A549 (cell line): ENCODE measurements around the gene HGS. TPM values are rescaled to one million over a fixed set of nuclear protein-coding genes. Genes with fewer than 3 reads are reported as not detected.

Experiments used
- ATAC-seq, 2 experiments: fragments of 200-7000 bp in 1 of 2; fragments of >200 bp in 1 of 2; cut with Nextera tagmentation in 1 of 2; cut with Tn5 transposase in 1 of 2; 3 replicates each; pipeline versions ENCODE4 v1.8.0 to v1.9.1; 2018 to 2020; ENCODE audit warnings: mild to moderate bottlenecking in 1 of 2, moderate library complexity in 1 of 2
- CTCF ChIA-PET: fragments of 300-600 bp; sonication (Branson Sonifier 250); formaldehyde crosslinking; extraction: SDS; loops from one replicate; lab custom pipeline; 2021; ENCODE audit warnings: antibody characterized with exemption, inconsistent platforms; lab: Yijun Ruan, JAX
- POLR2A ChIA-PET: fragments of 350-600 bp; formaldehyde crosslinking; extraction: SDS; loops from one replicate; lab custom pipeline; 2021; ENCODE audit warnings: antibody characterized with exemption, inconsistent platforms; lab: Yijun Ruan, JAX
- DNase-seq, 2 experiments: peaks; one replicate each; pipeline versions ENCODE4 v3.0.0 to v3.0.0-alpha.2; 2011 to 2016; ENCODE audit warnings: low read depth in 1 of 2, low spot score in 1 of 2
- FAIRE-seq: peaks from 2 replicates; lab custom pipeline; 2011; peaks lifted over from hg19 to GRCh38; lab: Jason Lieb, UNC
- H3K27ac ChIP-seq, 2 experiments: fragments of >200 bp; sonication (Bioruptor Twin); formaldehyde crosslinking; 3 replicates each; pipeline ENCODE4 v1.5.1; 2016 to 2017
- H3K4me1 ChIP-seq: fragments of >200 bp; sonication (Bioruptor Twin); formaldehyde crosslinking; 3 replicates; pipeline ENCODE4 v1.6.1; 2016
- H3K4me2 ChIP-seq: fragments of >200 bp; sonication (Bioruptor Twin); formaldehyde crosslinking; 3 replicates; pipeline ENCODE4 v1.6.1; 2016
- H3K4me3 ChIP-seq: fragments of >200 bp; sonication (Bioruptor Twin); formaldehyde crosslinking; 3 replicates; pipeline ENCODE4 v1.5.1; 2016
- H3K9me3 ChIP-seq: fragments of >200 bp; sonication (Bioruptor Twin); formaldehyde crosslinking; 3 replicates; pipeline ENCODE4 v1.6.1; 2016
- ATOH8 ChIP-seq: fragments of 250-450 bp; sonication (Bioruptor Pico); IDR thresholded peaks from 2 replicates; pipeline ENCODE4 v1.5.0; 2020; ENCODE audit warnings: low read depth, mild to moderate bottlenecking, moderate library complexity
- BCL3 ChIP-seq: fragments of >200 bp; sonication (Bioruptor Twin); formaldehyde crosslinking; IDR thresholded peaks from 3 replicates; pipeline ENCODE4 v1.6.1; 2016
- BHLHE40 ChIP-seq: IDR thresholded peaks from 2 replicates; pipeline ENCODE4 v1.6.1; 2012; ENCODE audit warnings: low read depth, low read length, inconsistent platforms
- CHD2 ChIP-seq: fragments of 150-350 bp; IDR thresholded peaks from 2 replicates; pipeline ENCODE4 v1.6.1; 2014; ENCODE audit warnings: low read length; ENCODE audit not compliant: partially characterized antibody
- CTCF ChIP-seq: fragments of >200 bp; sonication (Bioruptor Twin); formaldehyde crosslinking; IDR thresholded peaks from 3 replicates; pipeline ENCODE4 v1.5.1; 2016
- EHF ChIP-seq: fragments of 250-450 bp; sonication (Bioruptor Pico); IDR thresholded peaks from 2 replicates; pipeline ENCODE4 v1.5.0; 2020; ENCODE audit warnings: mild to moderate bottlenecking
- FOSB ChIP-seq: fragments of 250-450 bp; sonication (Bioruptor Pico); IDR thresholded peaks from 2 replicates; pipeline ENCODE4 v1.5.0; 2020; ENCODE audit warnings: mild to moderate bottlenecking, moderate library complexity
- FOSL2 ChIP-seq, 2 experiments: fragments of 450-650 bp in 1 of 2; fragments of >200 bp in 1 of 2; sonication (Bioruptor Twin) in 1 of 2; formaldehyde crosslinking; IDR thresholded peaks; 2 replicates each; pipeline versions ENCODE4 v1.5.0 to v1.6.1; 2016 to 2020; ENCODE audit warnings: mild to moderate bottlenecking in 1 of 2, moderate library complexity in 1 of 2
- GATA3 ChIP-seq: IDR thresholded peaks from 2 replicates; pipeline ENCODE4 v1.6.1; 2012; ENCODE audit warnings: borderline replicate concordance
- HDAC2 ChIP-seq: fragments of 200-600 bp; sonication (generic); IDR thresholded peaks from 2 replicates; pipeline ENCODE4 v1.6.1; 2016
- HMGXB4 ChIP-seq: fragments of 250-450 bp; sonication (Bioruptor Pico); IDR thresholded peaks from 2 replicates; pipeline ENCODE4 v1.5.0; 2021; ENCODE audit warnings: mild to moderate bottlenecking, moderate library complexity, borderline replicate concordance
- HOXA7 ChIP-seq: fragments of 250-450 bp; sonication (Bioruptor Pico); IDR thresholded peaks from 2 replicates; pipeline ENCODE4 v1.5.0; 2020; ENCODE audit warnings: mild to moderate bottlenecking, moderate library complexity
- HOXB5 ChIP-seq: fragments of 250-450 bp; sonication (Bioruptor Pico); IDR thresholded peaks from 2 replicates; pipeline ENCODE4 v1.5.0; 2020; ENCODE audit warnings: mild to moderate bottlenecking, moderate library complexity
- KDM1A ChIP-seq: fragments of 200-600 bp; sonication (generic); IDR thresholded peaks from 2 replicates; pipeline ENCODE4 v1.6.1; 2016; ENCODE audit warnings: low read depth, mild to moderate bottlenecking
- KDM5A ChIP-seq: fragments of 200-600 bp; sonication (generic); IDR thresholded peaks from 2 replicates; pipeline ENCODE4 v1.6.1; 2016; ENCODE audit warnings: antibody characterized with exemption, mild to moderate bottlenecking
- MAX ChIP-seq: IDR thresholded peaks from 2 replicates; pipeline ENCODE4 v1.6.1; 2012
- MAZ ChIP-seq: fragments of 150-350 bp; IDR thresholded peaks from 2 replicates; pipeline ENCODE4 v1.6.1; 2014; ENCODE audit warnings: antibody characterized with exemption, low read depth, low read length, borderline replicate concordance
- NPAS2 ChIP-seq: fragments of 250-450 bp; sonication (Bioruptor Pico); IDR thresholded peaks from 2 replicates; pipeline ENCODE4 v1.8.0; 2022; ENCODE audit warnings: mild to moderate bottlenecking, moderate library complexity, borderline replicate concordance
- PBX3 ChIP-seq: IDR thresholded peaks from 2 replicates; pipeline ENCODE4 v1.6.1; 2012
- PHF8 ChIP-seq: fragments of 200-600 bp; sonication (generic); IDR thresholded peaks from 2 replicates; pipeline ENCODE4 v1.6.1; 2016; ENCODE audit warnings: low read depth, mild to moderate bottlenecking, antibody characterized with exemption, moderate library complexity, borderline replicate concordance
- POLR2A ChIP-seq: IDR thresholded peaks from 2 replicates; pipeline ENCODE4 v1.6.1; 2012; ENCODE audit warnings: mild to moderate bottlenecking, low read length
- POLR2AphosphoS2 ChIP-seq: conservative IDR thresholded peaks from 2 replicates; pipeline ENCODE4 v1.6.1; 2012; ENCODE audit warnings: low read length, improper control_type of control experiment, inconsistent platforms
- REST ChIP-seq: fragments of 200-600 bp; sonication (generic); IDR thresholded peaks from 2 replicates; pipeline ENCODE4 v1.6.1; 2016; ENCODE audit warnings: antibody characterized with exemption, mild to moderate bottlenecking, moderate library complexity
- TFCP2L1 ChIP-seq: fragments of 250-450 bp; sonication (Bioruptor Pico); IDR thresholded peaks from 2 replicates; pipeline ENCODE4 v1.5.0; 2021; ENCODE audit warnings: mild to moderate bottlenecking
- TP53 ChIP-seq: fragments of 250-450 bp; sonication (Bioruptor Pico); IDR thresholded peaks from 2 replicates; pipeline ENCODE4 v1.5.0; 2021; ENCODE audit warnings: mild to moderate bottlenecking, moderate library complexity
- WGBS: methylation state at CpG from one replicate; pipeline ENCODE4 v1.1.6; 2017; ENCODE audit errors: missing lambda C conversion rate; 5-methylcytosine and 5-hydroxymethylcytosine counted together
- polyA plus RNA-seq, 4 experiments: library from polyadenylated mRNA; depleted of rRNA in 3 of 4; stranded (reverse); fragments of >200 nt; fragmentation: RNase III in 1 of 4; extraction: RNeasy Plus Mini Kit Qiagen cat#74134 plus additional on column Dnase treatment in 1 of 4; gene quantifications; 2 replicates in 3 of 4; 3 replicates in 1 of 4; pipeline ENCODE4 v1.2.3, GENCODE V29; 2011 to 2017

The HGS gene
- polyA plus RNA-seq, 2 of the 4 experiments (the other 2 are of a cell fraction) = 85.9 to 130 TPM

GRCh38 chr17:81711814-81712467 is 28.1 kb downstream of the HGS start, which contains the start of gene SLC25A10 (continued):
- TF ChIP-seq EHF (CRISPR knock-in tag) (peak; percentile 80; the same call in 1 of the 2 replicates), MAZ (no peak), PBX3 (peak; percentile 70), CHD2 (no peak), BHLHE40 (no peak), HDAC2 (peak; percentile 35; the same call in 1 of the 2 replicates), ATOH8 (peak; percentile 87; the same call in 1 of the 2 replicates), NPAS2 (CRISPR knock-in tag) (peak; percentile 59; the same call in 1 of the 2 replicates), POLR2A (peak; percentile 36; the same call in 1 of the 2 replicates), GATA3 (peak; percentile 39; the same call in 1 of the 2 replicates), TP53 (peak; percentile 92), HOXB5 (CRISPR knock-in tag) (peak; percentile 88), HMGXB4 (CRISPR knock-in tag) (0 out of 2 replicates have a peak, but pooled peaks have one; percentile 49), FOSL2 (IDR thresholded peaks at IDR 0.05) (peak; percentile 43; the same call in 1 of the 2 replicates), FOSL2 (CRISPR knock-in tag; IDR thresholded peaks at IDR 0.05) (peak; percentile 94), FOSB (CRISPR knock-in tag) (no peak), BCL3 (peak; percentile 56; the same call in 1 of the 3 replicates), POLR2AphosphoS2 (no peak), TFCP2L1 (CRISPR knock-in tag) (peak; percentile 96)
- TF ChIP-seq, all 56 proteins: peak for 20

GRCh38 chr17:81712468-81713003 is 28.7 kb downstream of the HGS start:
- ChIA-PET POLR2A (interaction anchor here (1.1 to 3.9 kb wide), 4 partner anchors 10 to 154 kb away, joined by 3 to 41 read pairs (median 12); partner anchors contain the start of genes MCRIP1 and MRPL12), CTCF (interaction anchor here (0.8 to 4.6 kb wide), 11 partner anchors 10 to 154 kb away, joined by 3 to 24 read pairs (median 4); no protein-coding TSS in a partner anchor)
- DNase-seq (peak; percentile 63 to 77), FAIRE-seq (no peak), ATAC-seq (peak; percentile 58 to 64)
- H3K27ac ChIP-seq = peak overlapping the region; percentile 95
- no peaks in the 10 kb centered on the region for H3K9me3 ChIP-seq
- H3K4me2 ChIP-seq = peak overlapping the region; percentile 86
- peaks cover 20% of the 10 kb centered on the region for H3K4me1 ChIP-seq
- WGBS = 0% methylated on average over 5 of the region's 41 CpGs
- peak overlapping the region; percentile 70 for H3K4me3 ChIP-seq
- TF ChIP-seq KDM1A (no peak), CTCF (peak; percentile 38), TFCP2L1 (CRISPR knock-in tag) (0 out of 2 replicates have a peak, but pooled peaks have one; percentile 31), BHLHE40 (no peak), REST (peak; percentile 43; the same call in 1 of the 2 replicates), KDM5A (0 out of 2 replicates have a peak, but pooled peaks have one; percentile 22), HOXA7 (CRISPR knock-in tag) (no peak), PHF8 (0 out of 2 replicates have a peak, but pooled peaks have one; percentile 32), MAX (0 out of 2 replicates have a peak, but pooled peaks have one; percentile 15), POLR2AphosphoS2 (peak; percentile 72; the same call in 1 of the 2 replicates)
